Kidney (tissue), 14 donors: ENCODE measurements around the gene CCDC14. TPM values are rescaled to one million over a fixed set of nuclear protein-coding genes. Genes with fewer than 3 reads are reported as not detected.

Experiments
- DNase-seq, 5 donors: peaks; one replicate each; pipeline ENCODE4 v3.0.0-alpha.2; 2013 to 2020
- FAIRE-seq: peaks from 2 replicates; lab custom pipeline; 2012; peaks lifted over from hg19 to GRCh38; lab: Jason Lieb, UNC
- H3K27ac ChIP-seq, 2 donors: one replicate each; pipeline ENCODE4 v1.7.0; 2013; ENCODE audit warnings: low read depth in 2 of 2, low read length in 2 of 2, inconsistent platforms in 1 of 2
- H3K27me3 ChIP-seq: one replicate; pipeline ENCODE4 v1.7.1; 2013; ENCODE audit warnings: low read length, inconsistent platforms; ENCODE audit not compliant: control insufficient read depth, insufficient read depth
- H3K36me3 ChIP-seq, 3 donors: one replicate each; pipeline versions ENCODE4 v1.7.0 to v1.7.1; 2013; ENCODE audit warnings: low read length in 3 of 3, control low read depth in 1 of 3, inconsistent platforms in 1 of 3; ENCODE audit not compliant: insufficient read depth in 3 of 3, control insufficient read depth in 2 of 3
- H3K4me1 ChIP-seq, 3 donors: one replicate each; pipeline versions ENCODE4 v1.7.0 to v1.7.1; 2013; ENCODE audit warnings: low read length in 3 of 3, inconsistent platforms in 1 of 3, low read depth in 1 of 3; ENCODE audit not compliant: control insufficient read depth in 2 of 3, insufficient read depth in 2 of 3
- H3K4me3 ChIP-seq, 3 donors: one replicate each; pipeline versions ENCODE4 v1.7.0 to v1.8.1; 2013; ENCODE audit warnings: low read length in 3 of 3, control low read depth in 1 of 3, inconsistent platforms in 1 of 3
- H3K9ac ChIP-seq, 3 donors: one replicate each; pipeline versions ENCODE4 v1.7.0 to v1.7.1; 2013; ENCODE audit warnings: low read length in 3 of 3, control low read depth in 1 of 3, inconsistent platforms in 1 of 3
- H3K9me3 ChIP-seq, 3 donors: one replicate each; pipeline versions ENCODE4 v1.7.0 to v1.7.1; 2013; ENCODE audit warnings: low read length in 3 of 3, control low read depth in 1 of 3, inconsistent platforms in 1 of 3; ENCODE audit not compliant: control insufficient read depth in 2 of 3, insufficient read depth in 1 of 3
- intact Hi-C: fragments of 100-400 bp; cut with DNase I; formaldehyde crosslinking; loops from one replicate; pipeline ENCODE4 v1.11.1; 2022
- polyA plus RNA-seq: library from polyadenylated mRNA; stranded (reverse); fragments of 350-450 nt; fragmentation: Illumina TruSeq; extraction: RNeasy Lipid Tissue Mini Kit (QIAGEN cat#74804); gene quantifications from one replicate; pipeline ENCODE4 v1.2.3, GENCODE V29; 2014; ENCODE audit warnings: low read depth, low replicate concordance; ENCODE audit not compliant: insufficient read depth
- total RNA-seq: library from RNA; stranded (reverse); fragmentation: NEBNext Ultra II Directional; extraction: Animal tissue kit (Norgen Biotek cat#: 25700); gene quantifications from one replicate; pipeline ENCODE4 v1.2.1, GENCODE V29; 2021
- TF ChIP-seq, protein P1 (sequence below): IDR thresholded peaks from 3 replicates; pipeline ENCODE4 v1.5.1; 2012; ENCODE audit warnings: mild to moderate bottlenecking, moderate library complexity, borderline replicate concordance; ENCODE audit not compliant: insufficient read depth; ENCODE audit errors: extremely low read depth
- donor health status: control.
- donor health status: control.
- donor health status: control.
- donor health status: control.
- donor health status: control.
- donor health status: DM: yes; HTN: yes; CAD: no.
- donor health status: Normal renal cell carcinoma (clear cell type).

Gene CCDC14
- total and polyA plus RNA-seq, 2 donors from 2014 or later = 8.3 to 28.2 TPM

DNA sequence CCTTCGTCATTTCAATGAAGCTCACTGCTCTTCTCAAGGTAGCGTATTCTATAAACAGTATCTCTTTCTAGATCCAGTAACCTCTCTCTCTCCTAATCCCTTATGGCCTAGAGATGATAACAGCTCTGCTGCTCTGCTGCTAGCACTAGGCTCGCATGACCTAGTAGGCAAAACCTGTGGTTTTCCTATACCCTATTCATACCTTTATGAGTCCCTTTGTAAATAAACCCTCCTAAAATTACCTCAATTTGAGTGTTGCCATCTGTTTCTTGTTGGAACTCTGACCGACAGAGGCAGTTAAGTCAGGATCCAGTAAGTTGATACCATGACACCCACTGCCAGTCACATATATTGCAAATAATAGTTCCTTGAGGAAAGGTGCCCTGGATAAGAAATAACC is 7.3 kb downstream of the CCDC14 start:
- TF ChIP-seq, protein P1, sequence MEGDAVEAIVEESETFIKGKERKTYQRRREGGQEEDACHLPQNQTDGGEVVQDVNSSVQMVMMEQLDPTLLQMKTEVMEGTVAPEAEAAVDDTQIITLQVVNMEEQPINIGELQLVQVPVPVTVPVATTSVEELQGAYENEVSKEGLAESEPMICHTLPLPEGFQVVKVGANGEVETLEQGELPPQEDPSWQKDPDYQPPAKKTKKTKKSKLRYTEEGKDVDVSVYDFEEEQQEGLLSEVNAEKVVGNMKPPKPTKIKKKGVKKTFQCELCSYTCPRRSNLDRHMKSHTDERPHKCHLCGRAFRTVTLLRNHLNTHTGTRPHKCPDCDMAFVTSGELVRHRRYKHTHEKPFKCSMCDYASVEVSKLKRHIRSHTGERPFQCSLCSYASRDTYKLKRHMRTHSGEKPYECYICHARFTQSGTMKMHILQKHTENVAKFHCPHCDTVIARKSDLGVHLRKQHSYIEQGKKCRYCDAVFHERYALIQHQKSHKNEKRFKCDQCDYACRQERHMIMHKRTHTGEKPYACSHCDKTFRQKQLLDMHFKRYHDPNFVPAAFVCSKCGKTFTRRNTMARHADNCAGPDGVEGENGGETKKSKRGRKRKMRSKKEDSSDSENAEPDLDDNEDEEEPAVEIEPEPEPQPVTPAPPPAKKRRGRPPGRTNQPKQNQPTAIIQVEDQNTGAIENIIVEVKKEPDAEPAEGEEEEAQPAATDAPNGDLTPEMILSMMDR = no peak
- Histone ChIP-seq H3K36me3 (peaks cover 0 to 6% (median 5%) of the 10 kb centered on the region in 3 donors), H3K4me1 (no peaks in the 10 kb centered on the region), H3K9ac (no peak overlapping the region), H3K4me3 (no peak overlapping the region), H3K27me3 (no peaks in the 10 kb centered on the region), H3K27ac (no peak overlapping the region), H3K9me3 (no peaks in the 10 kb centered on the region)
- DNase-seq (peak in 1 of 5 donors; percentile 19), FAIRE-seq (no peak)
- intact Hi-C loops = no loop called here

DNA sequence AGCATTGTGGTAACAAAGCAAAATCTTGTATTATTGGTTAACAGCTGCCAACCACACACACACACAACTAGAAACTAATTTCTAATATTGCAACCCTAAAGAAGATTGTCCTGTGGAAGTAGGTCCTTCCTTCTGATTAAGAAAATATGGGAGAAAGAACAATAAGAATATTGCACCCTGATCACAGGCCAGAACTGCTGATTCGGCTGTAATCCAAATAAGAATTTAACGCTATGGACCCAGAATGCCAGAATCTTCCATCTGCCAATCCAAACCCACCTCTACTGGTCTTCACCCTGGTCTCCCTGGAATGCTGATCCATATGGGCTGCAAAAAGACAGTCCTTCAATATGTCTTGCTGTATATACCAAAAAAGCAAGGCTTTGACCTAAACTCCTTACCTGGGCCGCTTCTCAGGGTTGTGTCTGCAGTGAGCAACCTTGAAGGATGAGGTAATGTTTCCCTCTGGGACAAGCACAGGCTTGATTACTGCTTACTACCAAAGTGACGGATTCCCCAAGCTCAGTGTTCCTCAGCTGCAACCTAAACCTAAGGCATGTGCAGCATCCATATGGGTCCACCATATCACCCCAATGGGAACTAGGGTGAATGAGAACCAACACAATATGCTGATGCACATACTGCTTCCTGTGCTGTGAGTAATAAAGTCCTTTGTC is 8.0 kb downstream of the CCDC14 start:
- peaks cover 0 to 6% (median 5%) of the 10 kb centered on the region in 3 donors for H3K36me3 ChIP-seq
- no peak overlapping the region for H3K27ac ChIP-seq
- H3K4me3 ChIP-seq = no peak overlapping the region
- no peaks in the 10 kb centered on the region for H3K9me3 ChIP-seq
- no peak for FAIRE-seq
- no peaks in the 10 kb centered on the region for H3K4me1 ChIP-seq
- intact Hi-C loops = no loop called here
- no peaks in the 10 kb centered on the region for H3K27me3 ChIP-seq
- no peak overlapping the region for H3K9ac ChIP-seq
- DNase-seq = no peak
- TF ChIP-seq, protein P1 = no peak

DNA sequence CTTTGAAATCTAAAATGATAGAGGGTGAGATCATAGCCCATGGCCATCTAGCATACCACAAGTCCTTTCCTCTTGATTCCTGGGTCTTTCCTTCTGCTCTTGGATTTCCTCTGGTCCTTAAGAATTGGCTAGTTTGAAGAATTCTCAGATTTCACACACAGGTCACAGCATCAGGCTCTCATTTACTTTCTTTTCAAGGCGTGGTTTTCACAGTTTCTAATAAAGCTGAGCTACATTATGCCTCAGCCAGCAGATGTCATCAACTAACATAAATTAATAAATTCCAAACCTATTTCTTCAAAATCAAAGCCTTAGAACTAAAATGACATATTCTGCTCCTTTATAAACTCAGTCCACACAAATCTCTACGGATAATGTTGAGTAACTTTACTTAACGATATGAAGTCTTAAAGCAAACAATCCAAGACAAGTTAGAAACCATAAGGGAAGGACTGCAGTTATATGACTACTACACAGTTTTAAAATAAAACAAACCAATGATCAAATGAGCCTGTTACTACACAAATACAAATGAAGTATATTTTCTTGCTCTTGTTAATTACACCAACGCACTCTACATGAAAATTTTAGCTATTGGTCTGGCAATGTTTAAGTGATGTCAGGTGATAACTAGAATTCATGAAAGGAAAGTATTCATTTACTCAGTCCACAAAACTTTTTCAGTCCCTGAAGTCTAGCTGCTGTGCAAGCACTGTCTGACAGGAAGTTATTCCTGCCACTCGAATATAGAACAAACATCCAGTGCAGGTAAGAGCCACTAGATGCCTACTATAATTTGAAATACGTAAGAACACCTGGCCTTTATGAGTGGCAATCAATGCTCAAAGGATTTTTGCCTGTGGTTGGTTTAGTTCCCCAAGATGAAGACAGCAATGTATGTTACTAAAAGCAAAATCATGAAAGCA is 9.2 kb downstream of the CCDC14 start:
- Histone ChIP-seq H3K27me3 (no peaks in the 10 kb centered on the region), H3K27ac (no peak overlapping the region), H3K9me3 (no peaks in the 10 kb centered on the region), H3K4me1 (no peaks in the 10 kb centered on the region), H3K9ac (no peak overlapping the region), H3K4me3 (no peak overlapping the region), H3K36me3 (peaks cover 3 to 6% (median 5%) of the 10 kb centered on the region in 3 donors)
- TF ChIP-seq, protein P1 = no peak
- FAIRE-seq = no peak
- intact Hi-C loops = no loop called here
- no peak for DNase-seq
